NB4 (cell line): Measurements from ENCODE around the gene NPAS2.

ENCODE experiments used
- CTCF ChIP-seq: IDR thresholded peaks from one replicate; pipeline ENCODE4 v1.5.1; 2012; ENCODE audit warnings: low read depth, low read length
- POLR2A ChIP-seq: IDR thresholded peaks from 2 replicates; pipeline ENCODE4 v1.6.1; 2011; ENCODE audit warnings: mild to moderate bottlenecking; ENCODE audit not compliant: insufficient read length; ENCODE audit errors: extremely low read depth

DNA sequence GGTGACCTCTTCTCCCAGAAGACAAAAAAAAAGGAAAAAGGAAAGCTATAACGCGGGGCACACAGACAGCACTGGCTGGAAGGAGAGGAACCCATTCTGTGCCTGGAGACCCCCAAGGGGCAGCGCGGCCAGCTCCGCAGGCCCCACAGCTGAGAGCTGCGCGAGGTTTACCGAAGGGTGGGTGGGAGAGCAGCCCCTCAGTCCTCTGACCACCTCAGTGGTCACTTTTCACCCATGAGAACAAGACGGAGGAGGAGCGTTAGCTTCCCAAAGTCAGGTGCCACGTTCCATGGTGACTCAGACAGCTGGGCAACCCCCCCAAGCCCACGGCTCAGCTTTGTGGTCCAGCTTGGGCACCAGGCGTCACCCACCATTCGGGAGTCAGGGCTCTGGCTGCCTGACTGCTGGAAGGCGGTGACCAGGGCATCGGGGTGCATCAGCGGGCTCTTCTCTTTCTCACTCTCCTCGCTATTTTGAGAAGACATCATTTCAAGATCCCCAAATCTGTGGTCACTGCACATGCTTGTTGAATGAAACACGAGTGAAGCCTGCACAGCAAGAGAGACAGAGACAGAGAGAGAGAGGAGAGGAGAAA lies 217.3 kb downstream of the NPAS2 start:
- TF ChIP-seq POLR2A (no peak), CTCF (no peak)
